GM10248 (cell line): Measurements from ENCODE around the gene SLC29A4.

Experiments
- CTCF ChIA-PET: fragments of 300-600 bp; sonication (Branson Sonifier 250); formaldehyde crosslinking; extraction: SDS; loops from one replicate; lab custom pipeline; 2021; ENCODE audit warnings: antibody characterized with exemption; lab: Yijun Ruan, JAX
- POLR2A ChIA-PET: fragments of 350-650 bp; sonication (Branson Sonifier 250); formaldehyde crosslinking; extraction: SDS; loops from one replicate; lab custom pipeline; 2020; ENCODE audit warnings: antibody characterized with exemption; lab: Yijun Ruan, JAX
- DNase-seq: peaks from one replicate; pipeline ENCODE4 v3.0.0; 2012; ENCODE audit errors: extremely low spot score
- TF ChIP-seq, protein P1 (sequence below): IDR thresholded peaks from 2 replicates; pipeline ENCODE4 v1.5.1; 2012; ENCODE audit warnings: mild to moderate bottlenecking, low read depth; ENCODE audit errors: extremely low read depth, missing control alignments, control extremely low read depth

SLC29A4 gene

DNA sequence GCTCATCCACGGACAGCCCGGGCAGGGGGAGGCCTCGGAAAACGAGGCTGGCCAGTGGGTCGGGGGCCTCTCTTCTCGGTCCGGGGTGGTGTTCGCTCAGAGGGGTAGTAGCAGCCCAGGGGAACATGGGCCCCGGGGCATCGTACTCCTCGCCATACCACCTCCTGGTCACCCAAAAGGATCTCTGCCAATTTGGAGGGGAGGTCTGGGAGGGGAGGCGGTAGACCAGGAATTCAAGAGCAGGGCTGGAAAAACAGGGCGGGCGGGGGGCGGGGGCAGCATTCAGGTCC is 67.4 kb downstream of the SLC29A4 start:
- POLR2A ChIA-PET, result interaction anchor here (0.6 kb wide), 1 partner anchor 106 kb away, joined by 4 read pairs; no protein-coding TSS in a partner anchor
- CTCF ChIA-PET, result interaction anchor here (2.6 kb wide), 1 partner anchor 15 kb away, joined by 12 read pairs; no protein-coding TSS in a partner anchor
- TF ChIP-seq, protein P1, sequence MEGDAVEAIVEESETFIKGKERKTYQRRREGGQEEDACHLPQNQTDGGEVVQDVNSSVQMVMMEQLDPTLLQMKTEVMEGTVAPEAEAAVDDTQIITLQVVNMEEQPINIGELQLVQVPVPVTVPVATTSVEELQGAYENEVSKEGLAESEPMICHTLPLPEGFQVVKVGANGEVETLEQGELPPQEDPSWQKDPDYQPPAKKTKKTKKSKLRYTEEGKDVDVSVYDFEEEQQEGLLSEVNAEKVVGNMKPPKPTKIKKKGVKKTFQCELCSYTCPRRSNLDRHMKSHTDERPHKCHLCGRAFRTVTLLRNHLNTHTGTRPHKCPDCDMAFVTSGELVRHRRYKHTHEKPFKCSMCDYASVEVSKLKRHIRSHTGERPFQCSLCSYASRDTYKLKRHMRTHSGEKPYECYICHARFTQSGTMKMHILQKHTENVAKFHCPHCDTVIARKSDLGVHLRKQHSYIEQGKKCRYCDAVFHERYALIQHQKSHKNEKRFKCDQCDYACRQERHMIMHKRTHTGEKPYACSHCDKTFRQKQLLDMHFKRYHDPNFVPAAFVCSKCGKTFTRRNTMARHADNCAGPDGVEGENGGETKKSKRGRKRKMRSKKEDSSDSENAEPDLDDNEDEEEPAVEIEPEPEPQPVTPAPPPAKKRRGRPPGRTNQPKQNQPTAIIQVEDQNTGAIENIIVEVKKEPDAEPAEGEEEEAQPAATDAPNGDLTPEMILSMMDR, result no peak
- DNase-seq, result no peak

DNA sequence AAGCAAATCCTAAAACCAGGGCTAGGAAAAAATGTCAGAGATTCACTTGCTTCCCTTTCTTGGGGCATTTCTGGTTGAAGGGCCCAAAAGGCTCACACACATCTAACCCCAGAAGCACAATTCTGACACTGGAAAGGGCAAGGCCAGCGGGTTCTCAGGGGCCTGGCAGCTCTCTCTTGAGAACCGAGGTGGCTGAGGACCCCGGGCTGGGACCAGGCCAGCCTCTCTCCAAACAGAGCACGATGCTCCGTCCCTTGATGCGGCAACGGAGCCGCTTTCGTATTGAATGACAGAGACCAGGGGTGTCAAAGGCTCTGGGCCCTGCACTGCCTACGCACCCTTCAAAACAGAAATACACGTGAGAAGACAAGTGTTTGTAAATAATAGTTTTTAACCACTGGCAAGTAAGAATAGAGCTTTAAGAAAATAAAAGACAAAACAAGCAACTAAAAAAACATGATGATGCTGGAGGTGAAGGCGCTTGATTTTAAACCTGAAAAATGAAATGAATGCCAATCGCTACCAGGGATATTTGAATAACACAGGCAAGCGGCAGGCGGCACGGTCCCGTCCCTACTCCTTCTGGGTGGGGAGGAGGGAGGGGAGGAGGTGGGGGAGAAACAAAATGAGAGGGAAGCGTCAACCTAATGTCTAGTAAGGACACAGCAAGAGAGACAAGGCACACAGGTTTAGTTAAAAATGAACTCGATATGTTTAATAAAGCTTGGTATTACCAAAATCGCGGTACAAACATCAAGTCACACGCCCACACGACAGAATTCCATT is 68.0 kb downstream of the SLC29A4 start:
- no peak for DNase-seq
- TF ChIP-seq, protein P1, result no peak
- ChIA-PET POLR2A (interaction anchor here (0.6 kb wide), 1 partner anchor 107 kb away, joined by 4 read pairs; no protein-coding TSS in a partner anchor), CTCF (interaction anchor here (2.6 kb wide), 1 partner anchor 14 kb away, joined by 12 read pairs; no protein-coding TSS in a partner anchor)

DNA sequence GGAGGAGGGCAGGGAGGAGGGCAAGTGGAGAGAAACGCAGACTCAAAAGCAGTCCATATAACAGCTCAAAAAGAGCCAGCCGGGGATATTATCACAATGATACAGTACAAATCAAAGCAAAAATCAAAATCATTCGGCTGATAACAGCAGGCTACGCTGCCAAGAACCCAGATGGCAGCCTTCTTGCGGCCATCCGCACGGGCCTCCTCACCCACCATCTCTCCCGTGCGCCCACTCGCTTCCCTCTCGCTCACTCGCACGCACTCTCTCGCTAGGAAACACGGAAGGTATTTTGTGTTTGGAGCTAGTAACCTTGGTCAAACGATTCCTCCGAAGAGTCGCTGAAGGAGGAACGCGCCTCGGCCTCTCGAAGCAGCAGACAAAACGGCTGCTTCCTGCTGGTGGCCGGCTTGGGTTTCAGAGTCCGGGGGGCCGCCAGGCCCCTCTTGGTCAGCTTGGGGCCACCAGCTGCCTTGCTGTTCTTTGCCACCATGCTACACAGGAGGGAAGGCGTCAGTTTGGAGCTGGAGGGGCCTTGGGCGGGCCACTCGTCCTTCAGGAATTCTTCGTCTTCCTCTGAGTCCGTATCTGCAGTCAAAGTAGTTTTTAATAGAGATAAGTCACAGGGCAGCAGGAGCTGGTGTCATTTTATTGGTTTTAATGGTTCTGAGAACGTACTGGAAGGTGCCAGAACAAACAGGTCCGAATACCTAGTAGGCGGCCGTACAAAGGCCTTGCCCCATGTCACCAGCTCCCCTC is 68.9 kb downstream of the SLC29A4 start:
- no peak for DNase-seq
- ChIA-PET POLR2A (no interaction called here), CTCF (interaction anchor here (2.6 kb wide), 1 partner anchor 14 kb away, joined by 12 read pairs; no protein-coding TSS in a partner anchor)
- TF ChIP-seq, protein P1, result no peak

DNA sequence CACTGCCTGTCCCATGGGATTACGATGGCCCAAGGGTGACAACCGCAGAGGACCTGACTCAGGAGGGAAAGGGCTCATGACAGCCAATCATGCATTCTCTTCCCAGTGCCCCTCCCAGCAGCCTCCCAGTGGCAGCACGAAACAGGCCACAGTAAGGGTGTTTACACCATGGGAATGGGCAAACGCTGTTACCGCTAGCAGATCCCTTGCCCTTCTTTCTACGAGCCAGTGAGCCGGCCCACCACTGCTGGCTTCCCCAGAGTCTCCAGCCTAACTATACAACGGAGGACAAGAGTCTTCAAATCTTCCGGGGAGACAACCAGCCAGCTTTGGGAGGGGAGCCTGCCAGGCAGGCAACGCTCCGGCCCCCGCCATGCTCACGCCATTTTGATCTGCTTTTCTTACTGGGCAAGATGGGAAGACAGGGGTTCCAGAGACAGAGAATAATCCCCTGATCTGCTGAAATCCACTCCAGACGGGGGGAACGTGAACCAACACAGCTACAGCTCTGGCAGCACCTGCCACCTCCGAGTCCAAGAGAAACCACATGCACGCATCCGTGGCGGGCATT is 69.8 kb downstream of the SLC29A4 start:
- CTCF ChIA-PET, result interaction anchor here (2.6 to 6.3 kb wide), 2 partner anchors 12 to 13 kb away, joined by 12 to 71 read pairs; no protein-coding TSS in a partner anchor

DNA sequence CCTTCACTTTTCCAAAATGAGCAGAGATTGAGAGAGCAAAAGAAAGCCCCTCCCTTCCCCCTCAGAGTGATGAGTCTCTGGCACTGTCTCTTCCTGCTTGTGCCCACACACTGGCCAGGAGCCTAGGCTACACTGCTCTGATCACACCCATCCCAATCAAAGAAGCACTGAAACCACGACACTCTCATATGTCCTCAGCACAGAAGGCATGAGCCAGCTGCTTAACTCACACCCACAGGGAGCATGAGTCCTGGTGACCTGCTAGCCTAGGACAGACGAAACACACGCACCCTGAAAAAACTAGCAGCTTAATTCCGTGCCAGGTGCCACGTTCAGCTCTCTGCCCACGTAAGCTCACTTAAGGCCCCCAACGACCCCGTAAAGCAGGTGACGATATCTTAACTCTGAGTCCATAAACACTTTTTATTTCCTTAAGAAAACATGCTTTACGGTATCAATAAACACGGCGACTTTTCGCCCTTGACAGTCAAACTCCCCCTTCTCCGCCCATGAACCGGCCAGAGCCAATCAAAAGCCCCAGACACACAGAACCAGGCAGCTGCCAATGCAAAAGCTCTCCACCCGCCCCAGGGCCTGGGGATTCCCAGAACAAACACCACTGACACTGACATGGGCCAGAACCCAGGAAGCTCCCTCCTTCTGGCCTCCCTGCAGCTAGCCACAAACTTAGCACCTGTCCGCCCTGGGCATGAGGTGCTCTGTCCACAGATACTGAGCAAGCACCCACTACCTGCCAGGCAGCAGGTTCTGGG is 71.9 kb downstream of the SLC29A4 start:
- no peak for DNase-seq
- TF ChIP-seq, protein P1, result no peak
- CTCF ChIA-PET, result interaction anchor here (1.6 to 6.3 kb wide), 3 partner anchors 10 to 140 kb away, joined by 3 to 71 read pairs (median 5); no protein-coding TSS in a partner anchor
- POLR2A ChIA-PET, result no interaction called here

More for the DNA sequence above, 69.8 kb downstream of the SLC29A4 start:
- DNase-seq, result no peak
- POLR2A ChIA-PET, result no interaction called here
- TF ChIP-seq, protein P1, result no peak
